22Rv1 (cell line): ENCODE results near the gene HS6ST1.
"Not testable (repeated sequence)": the region's sequence is repeated elsewhere in the genome, so short reads cannot be mapped to it uniquely, and the experiment has no call there.

ENCODE experiments used
- ZFX ChIP-seq: fragments of 450-650 bp; IDR thresholded peaks from 2 replicates; pipeline ENCODE4 v1.6.1; 2017; ENCODE audit warnings: antibody characterized with exemption, borderline replicate concordance
- TF ChIP-seq, protein P1 (sequence below): fragments of 450-650 bp; IDR thresholded peaks from 2 replicates; pipeline ENCODE4 v1.5.1; 2017; ENCODE audit warnings: mild to moderate bottlenecking

- TF ChIP-seq, protein P1, sequence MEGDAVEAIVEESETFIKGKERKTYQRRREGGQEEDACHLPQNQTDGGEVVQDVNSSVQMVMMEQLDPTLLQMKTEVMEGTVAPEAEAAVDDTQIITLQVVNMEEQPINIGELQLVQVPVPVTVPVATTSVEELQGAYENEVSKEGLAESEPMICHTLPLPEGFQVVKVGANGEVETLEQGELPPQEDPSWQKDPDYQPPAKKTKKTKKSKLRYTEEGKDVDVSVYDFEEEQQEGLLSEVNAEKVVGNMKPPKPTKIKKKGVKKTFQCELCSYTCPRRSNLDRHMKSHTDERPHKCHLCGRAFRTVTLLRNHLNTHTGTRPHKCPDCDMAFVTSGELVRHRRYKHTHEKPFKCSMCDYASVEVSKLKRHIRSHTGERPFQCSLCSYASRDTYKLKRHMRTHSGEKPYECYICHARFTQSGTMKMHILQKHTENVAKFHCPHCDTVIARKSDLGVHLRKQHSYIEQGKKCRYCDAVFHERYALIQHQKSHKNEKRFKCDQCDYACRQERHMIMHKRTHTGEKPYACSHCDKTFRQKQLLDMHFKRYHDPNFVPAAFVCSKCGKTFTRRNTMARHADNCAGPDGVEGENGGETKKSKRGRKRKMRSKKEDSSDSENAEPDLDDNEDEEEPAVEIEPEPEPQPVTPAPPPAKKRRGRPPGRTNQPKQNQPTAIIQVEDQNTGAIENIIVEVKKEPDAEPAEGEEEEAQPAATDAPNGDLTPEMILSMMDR: not testable (repeated sequence)
- TF ChIP-seq ZFX: not testable (repeated sequence)
Measured at GRCh38 chr2:128252086-128252485, 66.6 kb downstream of the HS6ST1 start.
